Measurements from ENCODE around the gene SUGCT.
A peak's percentile ranks its signal among the peaks of the same experiment; 100 is the strongest.

The SUGCT gene

DNA sequence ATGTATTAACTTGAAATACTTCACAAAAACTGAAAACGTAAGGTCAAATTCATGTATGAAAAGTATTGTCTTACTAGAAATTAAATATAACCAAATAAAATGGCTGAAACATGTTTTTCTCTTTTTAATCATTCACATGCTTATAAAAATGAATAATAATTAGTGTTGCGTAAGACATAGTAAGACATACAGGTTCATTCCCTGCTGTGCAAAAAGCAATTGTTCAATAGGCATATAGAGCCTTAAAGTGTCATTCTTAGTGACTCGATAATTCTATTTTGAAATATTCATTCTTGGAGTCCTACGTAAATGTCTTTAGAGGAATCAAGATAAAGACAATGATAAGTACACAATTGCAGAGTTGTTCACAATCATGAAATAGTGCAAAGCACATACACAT, 337.1 kb downstream of the SUGCT start:
- TF ChIP-seq, protein P1, sequence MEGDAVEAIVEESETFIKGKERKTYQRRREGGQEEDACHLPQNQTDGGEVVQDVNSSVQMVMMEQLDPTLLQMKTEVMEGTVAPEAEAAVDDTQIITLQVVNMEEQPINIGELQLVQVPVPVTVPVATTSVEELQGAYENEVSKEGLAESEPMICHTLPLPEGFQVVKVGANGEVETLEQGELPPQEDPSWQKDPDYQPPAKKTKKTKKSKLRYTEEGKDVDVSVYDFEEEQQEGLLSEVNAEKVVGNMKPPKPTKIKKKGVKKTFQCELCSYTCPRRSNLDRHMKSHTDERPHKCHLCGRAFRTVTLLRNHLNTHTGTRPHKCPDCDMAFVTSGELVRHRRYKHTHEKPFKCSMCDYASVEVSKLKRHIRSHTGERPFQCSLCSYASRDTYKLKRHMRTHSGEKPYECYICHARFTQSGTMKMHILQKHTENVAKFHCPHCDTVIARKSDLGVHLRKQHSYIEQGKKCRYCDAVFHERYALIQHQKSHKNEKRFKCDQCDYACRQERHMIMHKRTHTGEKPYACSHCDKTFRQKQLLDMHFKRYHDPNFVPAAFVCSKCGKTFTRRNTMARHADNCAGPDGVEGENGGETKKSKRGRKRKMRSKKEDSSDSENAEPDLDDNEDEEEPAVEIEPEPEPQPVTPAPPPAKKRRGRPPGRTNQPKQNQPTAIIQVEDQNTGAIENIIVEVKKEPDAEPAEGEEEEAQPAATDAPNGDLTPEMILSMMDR (IDR thresholded peaks at IDR 0.05; ENCODE audit: unreplicated experiment in 3 of 3), result no peak
- H3K27ac Mint-ChIP-seq, result no peak overlapping the region
- no peaks in the 10 kb centered on the region for H3K9me3 Mint-ChIP-seq
- no peaks in the 10 kb centered on the region for H3K36me3 Mint-ChIP-seq (ENCODE audit: low read depth)
- H3K27me3 Mint-ChIP-seq (ENCODE audit: low read depth), result no peaks in the 10 kb centered on the region
- H3K4me3 Mint-ChIP-seq, result no peak overlapping the region
- H3K4me1 Mint-ChIP-seq, result peaks cover 26% of the 10 kb centered on the region

DNA sequence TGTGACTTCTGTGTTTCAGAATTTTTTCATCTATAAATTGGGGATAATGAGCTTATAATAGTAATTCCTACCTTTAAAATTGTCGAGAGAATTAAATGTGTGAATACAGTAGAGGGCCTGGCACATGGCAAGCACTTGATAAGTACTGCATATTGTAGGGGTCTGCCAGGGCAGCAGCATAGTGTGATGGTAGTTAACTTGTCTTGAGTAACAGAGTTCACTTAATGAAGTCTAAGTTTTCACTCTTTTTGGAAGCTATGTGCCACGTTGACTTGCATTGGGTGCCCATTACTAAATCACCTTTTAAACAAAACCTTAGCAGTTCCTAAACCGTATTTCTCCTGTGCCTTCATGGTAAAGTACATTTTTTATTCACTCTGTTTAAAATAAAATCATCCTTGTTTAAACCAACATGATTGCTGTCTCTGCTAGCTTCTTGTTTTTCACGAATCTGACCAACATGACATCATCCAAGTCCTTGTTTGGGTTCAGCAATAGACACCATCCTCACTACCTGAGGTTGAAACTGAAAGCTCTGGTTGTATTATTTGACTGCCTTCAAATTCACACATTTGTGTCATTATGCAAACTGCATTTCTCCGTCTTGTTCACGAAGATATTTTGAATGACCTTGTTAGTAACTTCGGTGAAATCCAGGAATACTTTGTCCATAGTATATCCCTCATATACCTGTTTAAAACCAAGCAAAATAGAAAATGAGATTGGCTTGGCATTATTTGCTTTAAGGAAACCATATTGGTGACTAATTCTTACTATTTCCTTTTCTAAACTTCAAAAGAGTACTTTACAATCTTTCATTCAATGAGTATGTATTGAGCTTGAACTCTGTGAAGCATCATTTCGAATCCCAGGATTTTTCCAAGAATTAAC, 340.2 kb downstream of the SUGCT start:
- TF ChIP-seq, protein P1 (IDR thresholded peaks at IDR 0.05; ENCODE audit: unreplicated experiment in 3 of 3), result no peak
- Mint-ChIP-seq H3K4me1 (peaks cover 9% of the 10 kb centered on the region), H3K27ac (no peak overlapping the region), H3K27me3 (ENCODE audit: low read depth) (no peaks in the 10 kb centered on the region), H3K36me3 (ENCODE audit: low read depth) (no peaks in the 10 kb centered on the region), H3K9me3 (no peaks in the 10 kb centered on the region), H3K4me3 (no peak overlapping the region)

DNA sequence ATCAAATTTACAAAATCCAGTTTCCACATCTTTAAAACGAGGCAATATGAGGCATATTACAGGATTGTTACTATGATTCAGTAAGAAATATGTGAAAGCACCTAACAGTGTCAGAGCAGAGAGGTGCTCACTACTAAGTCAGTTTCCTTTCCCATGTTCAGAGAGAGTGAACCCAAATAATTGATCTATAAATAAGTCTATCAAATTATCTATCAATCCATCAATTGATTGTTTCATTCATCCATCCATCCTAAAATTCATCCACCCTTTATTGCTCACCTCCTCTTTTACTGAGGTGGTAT, 340.8 kb downstream of the SUGCT start:
- Mint-ChIP-seq H3K9me3 (no peaks in the 10 kb centered on the region), H3K27me3 (ENCODE audit: low read depth) (no peaks in the 10 kb centered on the region), H3K27ac (no peak overlapping the region), H3K4me3 (no peak overlapping the region), H3K36me3 (ENCODE audit: low read depth) (no peaks in the 10 kb centered on the region), H3K4me1 (peaks cover 3% of the 10 kb centered on the region)
- TF ChIP-seq, protein P1 (IDR thresholded peaks at IDR 0.05; ENCODE audit: unreplicated experiment in 3 of 3), result no peak

DNA sequence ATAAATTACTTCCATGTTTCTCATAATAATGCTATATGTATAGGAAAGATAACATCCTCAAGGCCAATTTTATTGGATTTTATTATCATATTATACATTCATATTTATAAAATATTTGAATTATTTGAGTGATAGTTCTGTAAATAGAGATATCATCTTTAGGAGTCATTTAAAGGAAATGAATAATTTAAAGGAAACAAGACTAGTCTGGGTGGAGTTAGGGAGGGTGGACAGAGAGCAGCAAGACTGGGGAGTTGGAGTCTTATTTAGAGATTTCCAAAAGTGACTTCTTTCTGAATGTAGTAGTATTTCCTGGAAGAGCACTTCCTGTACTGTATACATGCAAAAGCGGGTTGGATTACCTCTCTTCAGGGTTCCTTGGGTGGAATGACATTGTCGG, 342.3 kb downstream of the SUGCT start:
- Mint-ChIP-seq H3K27ac (no peak overlapping the region), H3K4me3 (no peak overlapping the region), H3K27me3 (ENCODE audit: low read depth) (no peaks in the 10 kb centered on the region), H3K9me3 (no peaks in the 10 kb centered on the region), H3K4me1 (no peaks in the 10 kb centered on the region), H3K36me3 (ENCODE audit: low read depth) (no peaks in the 10 kb centered on the region)
- TF ChIP-seq, protein P1 (IDR thresholded peaks at IDR 0.05; ENCODE audit: unreplicated experiment in 3 of 3), result no peak

DNA sequence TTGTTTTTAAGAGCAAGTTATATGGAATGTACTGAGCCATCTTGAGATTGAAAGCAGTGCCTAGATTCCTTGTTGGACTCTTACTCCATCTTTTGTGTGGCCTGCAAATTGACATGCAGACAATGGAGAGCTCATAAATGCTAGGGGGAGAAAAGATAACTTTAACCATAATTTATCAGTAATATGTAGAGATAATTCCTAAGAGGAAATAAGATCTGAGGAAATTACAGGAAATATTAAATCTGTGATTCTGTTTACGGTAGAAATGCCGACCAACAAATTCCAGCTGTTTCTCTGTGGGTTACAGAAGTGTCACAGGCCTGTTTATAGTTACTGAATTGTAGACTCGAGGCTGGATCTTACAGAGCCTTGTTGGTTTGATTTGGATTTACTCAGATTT, 348.0 kb downstream of the SUGCT start:
- Mint-ChIP-seq H3K4me3 (no peak overlapping the region), H3K36me3 (ENCODE audit: low read depth) (no peaks in the 10 kb centered on the region), H3K9me3 (peaks cover 4% of the 10 kb centered on the region), H3K27me3 (ENCODE audit: low read depth) (no peaks in the 10 kb centered on the region), H3K4me1 (peaks cover 4% of the 10 kb centered on the region), H3K27ac (peak overlapping the region; percentile 37 to 69 (median 60))
- TF ChIP-seq, protein P1 (IDR thresholded peaks at IDR 0.05; ENCODE audit: unreplicated experiment in 3 of 3), result no peak

DNA sequence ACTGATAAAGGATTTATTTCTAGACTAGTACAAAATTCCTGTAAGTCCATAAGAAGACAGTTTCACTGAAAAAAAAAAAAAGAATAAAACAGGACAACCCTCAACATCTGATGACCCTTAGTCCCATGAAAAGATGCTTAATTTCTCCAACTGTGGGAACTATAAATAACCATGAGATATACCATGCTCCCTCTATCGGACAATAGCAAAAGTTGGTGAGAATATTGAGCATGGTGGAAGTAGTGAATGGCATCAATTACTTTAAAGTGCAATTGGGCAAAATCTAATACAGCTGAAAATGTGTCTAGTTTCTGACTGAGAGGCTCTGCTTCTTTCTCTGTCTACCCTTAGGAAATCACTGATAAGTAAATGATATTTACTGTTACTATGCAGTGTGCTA, 348.8 kb downstream of the SUGCT start:
- TF ChIP-seq, protein P1 (IDR thresholded peaks at IDR 0.05; ENCODE audit: unreplicated experiment in 3 of 3), result peak in 1 of 3 experiments; percentile 12
- peak overlapping the region in 2 of 3 experiments; percentile 37 to 69 for H3K27ac Mint-ChIP-seq
- H3K36me3 Mint-ChIP-seq (ENCODE audit: low read depth), result no peaks in the 10 kb centered on the region
- H3K4me1 Mint-ChIP-seq, result peaks cover 4% of the 10 kb centered on the region
- H3K27me3 Mint-ChIP-seq (ENCODE audit: low read depth), result no peaks in the 10 kb centered on the region
- H3K4me3 Mint-ChIP-seq, result no peak overlapping the region
- peaks cover 8% of the 10 kb centered on the region for H3K9me3 Mint-ChIP-seq
